B cell (primary cell): ENCODE results near the gene DENND1A.

Experiments
- EZH2 ChIP-seq: IDR thresholded peaks from 2 replicates; pipeline ENCODE4 v1.6.1; 2012; ENCODE audit warnings: borderline replicate concordance, low read depth, mild to moderate bottlenecking, moderate library complexity, low read length; ENCODE audit not compliant: insufficient read depth, poor library complexity, severe bottlenecking
- TF ChIP-seq, protein P1 (sequence below): fragments of 200-600 bp; IDR thresholded peaks from one replicate; pipeline ENCODE4 v1.8.0; 2022; ENCODE audit warnings: antibody characterized with exemption, mild to moderate bottlenecking

DNA sequence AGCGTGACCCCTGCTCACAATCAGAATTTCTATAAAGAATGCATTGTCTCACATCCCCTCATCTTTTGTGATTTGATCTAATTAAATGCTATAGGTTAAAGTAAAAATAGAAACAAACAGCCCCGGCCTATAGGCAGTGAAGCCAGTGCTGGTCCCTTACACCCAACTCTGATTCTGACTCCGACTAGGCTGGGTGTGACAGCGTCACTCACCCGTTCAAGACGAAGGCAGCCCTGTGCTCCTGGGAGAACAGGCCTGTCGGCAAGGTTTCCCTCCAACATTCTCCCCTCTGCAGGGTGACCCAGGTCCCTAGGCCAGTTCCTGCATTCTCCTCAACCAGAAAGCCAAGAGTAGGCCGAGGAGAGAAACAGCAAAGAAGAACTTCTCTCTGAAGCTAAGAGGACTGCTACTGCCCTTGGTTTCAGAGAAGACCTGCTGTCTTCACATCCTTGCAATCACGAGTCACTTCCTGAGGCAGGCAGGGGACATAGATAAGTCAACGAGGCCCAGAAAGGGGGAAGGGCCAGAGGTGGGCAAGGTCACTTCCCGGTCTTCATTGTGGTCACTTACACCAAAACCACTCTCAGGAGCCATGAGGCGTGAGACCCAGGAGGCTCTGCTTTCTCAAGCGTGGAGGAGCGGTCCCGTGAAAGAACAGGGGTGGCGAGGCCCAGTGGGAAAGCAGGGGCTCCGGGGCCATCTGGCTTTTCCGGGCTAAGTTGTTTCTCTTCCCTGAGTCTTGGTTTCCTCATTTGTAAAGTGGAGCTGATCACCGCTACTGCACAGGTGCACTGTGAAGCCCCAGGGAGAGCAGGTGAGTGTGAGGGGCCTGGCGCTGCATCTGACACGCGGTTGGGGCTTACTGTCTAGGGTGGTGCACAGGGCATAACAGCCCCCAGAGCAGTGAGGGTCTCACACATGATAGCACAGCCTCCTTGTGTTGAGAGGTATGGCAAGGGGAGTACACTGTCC, 373.2 kb downstream of the DENND1A start:
- TF ChIP-seq EZH2 = no peak
- TF ChIP-seq, protein P1, sequence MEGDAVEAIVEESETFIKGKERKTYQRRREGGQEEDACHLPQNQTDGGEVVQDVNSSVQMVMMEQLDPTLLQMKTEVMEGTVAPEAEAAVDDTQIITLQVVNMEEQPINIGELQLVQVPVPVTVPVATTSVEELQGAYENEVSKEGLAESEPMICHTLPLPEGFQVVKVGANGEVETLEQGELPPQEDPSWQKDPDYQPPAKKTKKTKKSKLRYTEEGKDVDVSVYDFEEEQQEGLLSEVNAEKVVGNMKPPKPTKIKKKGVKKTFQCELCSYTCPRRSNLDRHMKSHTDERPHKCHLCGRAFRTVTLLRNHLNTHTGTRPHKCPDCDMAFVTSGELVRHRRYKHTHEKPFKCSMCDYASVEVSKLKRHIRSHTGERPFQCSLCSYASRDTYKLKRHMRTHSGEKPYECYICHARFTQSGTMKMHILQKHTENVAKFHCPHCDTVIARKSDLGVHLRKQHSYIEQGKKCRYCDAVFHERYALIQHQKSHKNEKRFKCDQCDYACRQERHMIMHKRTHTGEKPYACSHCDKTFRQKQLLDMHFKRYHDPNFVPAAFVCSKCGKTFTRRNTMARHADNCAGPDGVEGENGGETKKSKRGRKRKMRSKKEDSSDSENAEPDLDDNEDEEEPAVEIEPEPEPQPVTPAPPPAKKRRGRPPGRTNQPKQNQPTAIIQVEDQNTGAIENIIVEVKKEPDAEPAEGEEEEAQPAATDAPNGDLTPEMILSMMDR = no peak
